Glomerular visceral epithelial cell (primary cell): ENCODE results near the gene YLPM1.

Source experiments
- DNase-seq: peaks from one replicate; pipeline ENCODE4 v3.0.0-alpha.2; 2016; ENCODE audit errors: extremely low spot score

YLPM1 gene

DNA sequence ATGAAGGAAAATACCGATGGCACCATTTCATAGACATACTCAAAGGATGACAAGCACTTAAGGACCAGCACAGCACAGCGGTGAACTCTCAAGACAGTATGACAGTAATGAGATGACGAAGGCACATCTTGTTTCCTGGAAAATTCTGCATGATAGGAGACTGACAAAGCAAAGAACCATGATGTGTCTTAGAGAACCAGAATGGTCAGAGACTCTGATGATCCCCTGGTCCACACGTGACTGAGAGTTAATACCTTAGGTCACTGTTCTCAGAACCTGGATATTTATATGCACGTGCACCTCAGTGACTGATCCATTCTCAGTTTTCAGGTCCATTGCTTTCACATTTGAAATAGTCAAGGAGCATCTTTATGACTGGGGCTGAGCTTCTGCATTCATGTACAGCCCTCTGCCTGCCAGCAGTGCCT, 77.5 kb downstream of the YLPM1 start:
- DNase-seq, result no peak

DNA sequence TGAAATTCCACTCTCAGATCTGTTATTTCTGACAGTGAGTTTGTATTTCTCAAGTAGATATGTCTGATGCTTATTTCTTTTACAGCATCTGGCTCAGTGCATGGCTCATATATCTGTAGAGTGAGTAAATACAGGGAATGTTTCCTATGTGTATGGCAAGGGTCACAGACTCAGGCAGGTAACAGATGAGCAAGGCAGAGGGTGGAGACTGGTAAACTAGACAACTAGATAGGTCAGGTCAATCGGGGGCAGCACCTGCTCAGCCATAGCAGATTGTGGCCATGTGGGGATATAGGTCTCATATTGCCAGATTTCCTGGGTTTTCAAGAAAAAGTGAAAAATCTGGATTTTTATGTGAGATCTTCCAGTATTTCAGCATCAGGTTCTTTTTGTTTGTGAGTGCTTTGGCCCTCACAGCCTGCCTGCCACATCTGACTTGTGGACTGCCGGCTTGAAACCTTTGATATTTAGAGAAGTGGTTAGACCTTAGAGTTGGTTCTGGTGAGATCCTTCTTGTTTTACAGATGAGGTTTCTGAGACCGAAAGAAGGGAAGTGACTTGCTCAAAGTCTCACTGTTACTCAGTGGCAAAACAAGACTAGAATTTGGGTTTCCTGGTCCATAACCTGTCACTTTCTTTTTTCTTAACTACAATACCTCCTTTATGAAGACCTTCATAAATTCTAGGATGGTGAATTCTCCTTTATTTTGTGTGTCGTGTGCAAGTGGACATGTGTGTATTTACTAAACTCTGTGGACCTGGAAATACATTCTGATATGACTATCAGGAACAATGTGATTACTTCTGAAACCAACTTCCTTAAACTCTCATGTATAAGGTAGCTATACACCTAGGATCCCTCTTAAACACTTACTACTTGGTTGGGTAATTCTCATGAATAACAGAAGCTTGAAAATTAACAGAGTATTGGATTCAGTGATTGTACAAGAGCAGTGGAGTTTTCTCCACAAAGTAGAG, 78.4 kb downstream of the YLPM1 start:
- no peak for DNase-seq

DNA sequence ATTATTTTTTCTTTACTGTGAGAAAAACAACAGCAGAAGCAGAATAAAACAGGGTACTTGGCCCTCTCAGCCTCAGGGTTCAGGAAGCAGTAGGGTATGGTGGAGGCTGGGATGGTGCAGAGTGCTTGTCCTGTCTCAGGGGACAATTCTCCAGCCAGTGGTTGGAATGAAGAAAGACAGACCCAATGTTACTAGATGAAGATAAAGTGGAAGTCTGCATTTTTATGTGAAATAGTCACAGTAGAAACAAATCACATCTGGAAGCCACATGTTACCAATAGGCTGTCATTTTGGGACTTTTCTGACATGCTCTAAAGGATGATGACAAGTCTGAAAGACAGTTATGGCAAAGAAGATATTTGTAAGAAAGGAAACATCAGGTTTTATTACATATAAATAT, 80.5 kb downstream of the YLPM1 start:
- DNase-seq, result no peak

DNA sequence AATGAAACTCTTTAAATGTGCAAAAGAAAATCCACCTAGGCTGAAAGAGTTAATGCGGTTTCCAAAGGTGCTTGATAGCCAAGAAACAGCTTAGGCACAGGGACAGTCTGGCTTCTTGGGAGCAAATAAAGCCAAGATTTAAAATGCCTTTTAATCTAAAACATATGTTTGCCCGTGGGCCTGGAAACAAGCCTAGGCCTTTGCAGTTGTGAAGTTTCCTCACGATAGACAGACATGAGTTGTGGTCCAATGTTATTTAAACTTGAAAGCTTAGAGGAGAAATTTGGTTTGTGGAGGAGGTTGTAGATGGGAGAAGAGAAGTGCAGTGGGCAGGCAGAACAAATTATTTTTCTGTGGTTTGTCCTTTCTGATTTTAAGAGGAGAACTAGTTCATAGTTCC, 83.1 kb downstream of the YLPM1 start:
- DNase-seq, result no peak

- no peak for DNase-seq
These were observed 84.0 kb downstream of the YLPM1 start for GRCh38 chr14:74846968-74847665.

- no peak for DNase-seq
These were observed 85.7 kb downstream of the YLPM1 start for GRCh38 chr14:74848768-74849167.

- no peak for DNase-seq
These were observed 89.9 kb downstream of the YLPM1 start for GRCh38 chr14:74852922-74853530.

- DNase-seq, result no peak
These were observed 90.5 kb downstream of the YLPM1 start for GRCh38 chr14:74853581-74853980.

DNA sequence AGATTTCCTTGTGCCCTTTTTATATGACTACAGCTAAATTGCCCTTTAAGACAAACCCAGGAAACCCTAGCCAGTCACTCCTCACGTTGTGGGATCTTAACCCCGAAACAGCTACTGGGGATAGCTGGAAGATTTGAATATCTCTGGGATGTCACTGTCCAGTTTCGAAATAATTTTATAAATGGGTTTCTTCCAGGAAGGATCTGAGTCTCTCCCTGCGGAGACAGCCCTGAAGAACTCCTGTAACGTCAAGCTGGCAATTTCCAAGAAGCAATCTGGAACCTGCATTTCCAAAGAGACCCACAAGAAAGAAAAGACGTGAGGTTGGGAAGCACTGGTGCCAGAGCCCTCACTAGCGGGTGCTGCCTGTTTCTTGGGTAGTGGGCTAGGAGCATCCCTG, 91.9 kb downstream of the YLPM1 start:
- DNase-seq, result no peak

GRCh38 chr14:74855945-74856344, 92.8 kb downstream of the YLPM1 start:
- DNase-seq, result no peak

GRCh38 chr14:74856366-74856765, 93.2 kb downstream of the YLPM1 start:
- DNase-seq, result no peak

DNA sequence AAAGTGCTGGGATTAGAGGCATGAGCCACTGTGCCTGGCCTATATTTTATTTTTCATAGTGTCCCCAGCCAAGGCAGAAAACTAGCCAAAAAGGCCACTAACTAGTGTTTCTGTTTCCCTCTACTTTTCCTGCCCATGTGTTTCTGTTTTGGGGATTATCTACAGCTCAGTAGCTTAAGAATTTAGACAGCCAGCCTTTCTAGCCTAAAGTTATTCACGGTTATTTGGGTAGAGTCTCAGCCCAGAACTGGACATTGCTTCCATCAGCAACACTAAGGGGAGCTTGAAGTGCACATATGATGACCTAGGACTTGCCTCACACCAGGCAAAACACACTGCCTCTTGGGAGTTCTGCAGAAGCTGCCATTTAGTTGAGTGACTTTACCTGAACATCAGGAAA, 94.9 kb downstream of the YLPM1 start:
- no peak for DNase-seq

GRCh38 chr14:74859757-74860552, 96.8 kb downstream of the YLPM1 start:
- DNase-seq, result no peak

- peak; percentile 83 for DNase-seq
These were observed 98.0 kb downstream of the YLPM1 start for GRCh38 chr14:74860899-74861733.

GRCh38 chr14:74861734-74862090, 98.6 kb downstream of the YLPM1 start:
- no peak for DNase-seq

DNA sequence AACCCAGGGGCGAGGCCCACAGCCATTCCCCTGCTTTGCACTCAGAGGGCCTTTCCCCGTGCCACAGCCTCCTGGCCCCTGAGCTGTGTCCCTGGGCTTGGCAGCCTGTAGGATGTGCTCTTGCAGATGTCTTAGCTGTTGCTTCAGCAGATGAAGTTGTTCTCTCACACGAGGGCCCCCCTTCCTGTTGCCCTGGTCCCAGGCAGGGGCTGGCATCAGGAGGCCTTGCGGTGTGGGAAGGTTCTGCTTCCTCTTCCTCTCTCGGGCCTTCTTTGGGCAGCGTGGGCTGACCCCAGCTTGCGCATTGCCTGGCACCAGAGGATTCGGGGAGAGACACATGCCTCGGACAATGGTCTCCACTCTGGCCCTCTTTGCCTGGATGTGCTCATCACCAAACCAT, 100.2 kb downstream of the YLPM1 start:
- DNase-seq, result no peak

- DNase-seq, result no peak
These were observed 101.1 kb downstream of the YLPM1 start for GRCh38 chr14:74864198-74864597.

- DNase-seq, result no peak
These were observed 102.0 kb downstream of the YLPM1 start for GRCh38 chr14:74865156-74865555.

DNA sequence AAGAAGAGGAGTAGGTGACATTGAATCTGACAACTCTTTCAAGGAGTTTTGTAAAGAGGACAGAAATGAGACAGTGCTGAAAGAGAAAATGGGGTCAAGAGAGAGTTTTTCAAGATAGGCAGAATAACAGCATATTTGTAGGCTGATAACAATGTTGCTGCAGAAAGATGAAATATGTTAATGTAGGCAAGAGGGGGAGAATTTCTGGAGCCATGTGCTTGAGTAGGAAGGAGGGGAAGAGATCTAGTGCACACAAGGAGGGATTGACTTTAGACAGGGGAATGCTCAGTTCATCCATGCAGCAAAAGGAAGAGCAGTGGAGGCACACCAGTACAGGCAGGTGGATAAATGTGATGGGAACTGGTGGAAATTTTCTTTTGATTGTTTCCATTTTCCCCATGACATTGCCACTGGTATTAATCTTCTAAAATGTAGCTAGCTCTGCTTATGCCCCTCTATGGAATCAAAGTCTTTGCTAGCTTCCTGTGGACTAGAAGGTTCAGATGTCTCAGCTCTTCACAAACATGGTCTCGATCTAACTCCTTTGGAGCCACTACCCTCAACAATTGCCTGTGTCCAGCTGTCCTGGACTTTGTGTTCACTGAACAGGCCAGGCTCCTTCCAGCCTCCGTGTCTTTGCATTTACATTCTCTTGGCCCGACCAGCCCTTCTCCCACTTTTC, 103.7 kb downstream of the YLPM1 start:
- no peak for DNase-seq

DNA sequence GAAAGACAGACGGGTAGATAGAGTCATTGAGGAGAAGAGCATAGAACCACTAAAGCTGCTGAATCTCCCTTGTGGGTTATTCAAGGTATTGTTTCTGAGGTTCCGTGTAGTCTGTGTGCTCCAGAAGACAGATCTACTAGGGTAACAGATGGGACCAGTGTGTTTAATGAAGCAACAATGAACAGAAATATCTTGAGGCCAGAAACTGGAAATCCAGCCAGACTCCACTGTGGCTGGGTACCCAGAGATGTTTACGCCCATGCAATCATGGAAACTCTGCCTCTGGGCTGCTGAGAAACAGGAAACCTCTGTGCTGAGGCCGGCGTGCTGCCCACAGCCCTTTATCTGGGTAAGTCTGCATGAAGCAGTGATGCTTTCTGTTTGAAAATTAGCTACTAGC, 104.6 kb downstream of the YLPM1 start:
- DNase-seq, result no peak
